HEK293 (cell line): Measurements from ENCODE around the gene C19orf33.

Source experiments
- KLF10 ChIP-seq: fragments of 450-650 bp; IDR thresholded peaks from 2 replicates; pipeline ENCODE4 v1.5.1; 2018; ENCODE audit warnings: missing biosample characterization, mild to moderate bottlenecking, missing genetic modification characterization
- SP2 ChIP-seq: fragments of 450-650 bp; formaldehyde crosslinking; IDR thresholded peaks from 2 replicates; pipeline ENCODE4 v1.5.1; 2016; ENCODE audit warnings: missing biosample characterization, missing genetic modification characterization
- TCF7L2 ChIP-seq: IDR thresholded peaks from 2 replicates; pipeline ENCODE4 v1.6.1; 2011; ENCODE audit warnings: low read depth, mild to moderate bottlenecking, inconsistent platforms, low read length, moderate library complexity, borderline replicate concordance
- YY1 ChIP-seq: fragments of 450-650 bp; formaldehyde crosslinking; IDR thresholded peaks from 2 replicates; pipeline ENCODE4 v1.5.1; 2018; ENCODE audit warnings: missing biosample characterization, missing genetic modification characterization
- ZFP69B ChIP-seq: fragments of 450-650 bp; formaldehyde crosslinking; IDR thresholded peaks from 2 replicates; pipeline ENCODE4 v1.5.1; 2016; ENCODE audit warnings: missing biosample characterization, missing genetic modification characterization
- ZNF121 ChIP-seq: fragments of 450-650 bp; formaldehyde crosslinking; IDR thresholded peaks from 2 replicates; pipeline ENCODE4 v1.5.1; 2016; ENCODE audit warnings: missing biosample characterization, missing genetic modification characterization
- ZNF274 ChIP-seq, 2 experiments: fragments of 200-500 bp in 1 of 2; fragments of 450-650 bp in 1 of 2; sonication (Bioruptor generic) in 1 of 2; formaldehyde crosslinking in 1 of 2; IDR thresholded peaks; 2 replicates each; pipeline versions ENCODE4 v1.5.1 to v1.6.1; 2014 to 2016; ENCODE audit warnings: borderline replicate concordance in 1 of 2, inconsistent platforms in 1 of 2, low read length in 1 of 2, missing biosample characterization in 1 of 2, missing genetic modification characterization in 1 of 2
- ZNF639 ChIP-seq: fragments of 450-650 bp; formaldehyde crosslinking; IDR thresholded peaks from 2 replicates; pipeline ENCODE4 v1.5.1; 2016; ENCODE audit warnings: missing biosample characterization, missing genetic modification characterization
- ZNF776 ChIP-seq: fragments of 450-650 bp; formaldehyde crosslinking; IDR thresholded peaks from 2 replicates; pipeline ENCODE4 v1.5.0; 2017; ENCODE audit warnings: missing biosample characterization, missing genetic modification characterization, borderline replicate concordance
- ZNF837 ChIP-seq: fragments of 450-650 bp; formaldehyde crosslinking; IDR thresholded peaks from 2 replicates; pipeline ENCODE4 v1.5.1; 2016; ENCODE audit warnings: missing biosample characterization, missing genetic modification characterization
- TF ChIP-seq, protein P1 (sequence below): fragments of 450-650 bp; formaldehyde crosslinking; IDR thresholded peaks from 2 replicates; pipeline ENCODE4 v1.5.1; 2016; ENCODE audit warnings: missing biosample characterization, missing genetic modification characterization
- TF ChIP-seq, protein P2 (sequence below): fragments of 450-650 bp; formaldehyde crosslinking; IDR thresholded peaks from 2 replicates; pipeline ENCODE4 v1.5.1; 2016; ENCODE audit warnings: missing biosample characterization, missing genetic modification characterization, low read depth
- TF ChIP-seq, protein P3 (sequence below): fragments of 450-650 bp; formaldehyde crosslinking; IDR thresholded peaks from 2 replicates; pipeline ENCODE4 v1.5.1; 2016; ENCODE audit warnings: missing biosample characterization, missing genetic modification characterization

DNA sequence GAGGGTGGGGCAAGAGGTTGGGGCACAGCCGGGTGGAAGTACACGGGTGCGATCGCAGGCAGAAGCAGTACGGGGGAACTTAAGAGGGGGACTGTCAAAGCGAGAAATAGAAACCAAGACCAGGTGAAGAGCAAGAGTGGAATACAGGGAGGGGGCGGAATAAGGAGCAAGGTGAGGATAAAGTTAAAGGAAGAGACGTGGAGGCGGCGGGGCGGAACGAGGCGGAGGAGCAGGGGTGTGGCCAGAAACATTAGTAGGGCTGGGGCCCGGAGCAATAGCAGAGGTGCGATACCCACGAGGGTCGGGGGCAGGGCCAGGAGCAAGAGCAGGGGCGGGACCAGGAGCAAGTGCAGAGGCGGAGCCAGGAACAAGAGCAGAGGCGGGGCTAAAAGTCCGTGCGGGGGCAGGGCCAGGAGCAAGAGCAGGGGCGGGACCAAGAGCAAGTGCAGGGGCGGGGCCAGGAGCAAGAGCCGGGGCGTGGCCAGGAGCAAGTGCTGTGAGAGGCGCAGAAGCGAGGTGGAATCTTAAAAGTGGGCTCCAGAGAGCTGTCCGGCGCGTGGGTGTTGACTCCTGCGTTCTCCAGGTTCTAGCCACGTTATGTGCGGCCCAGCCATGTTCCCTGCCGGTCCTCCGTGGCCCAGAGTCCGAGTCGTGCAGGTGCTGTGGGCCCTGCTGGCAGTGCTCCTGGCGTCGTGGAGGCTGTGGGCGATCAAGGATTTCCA lies 32.7 kb downstream of the C19orf33 start:
- TF ChIP-seq TCF7L2 (no peak), ZFP69B (tag by site-specific recombination) (peak; percentile 95), ZNF776 (tag by site-specific recombination) (no peak), ZNF837 (tag by site-specific recombination) (no peak), ZNF274 (IDR thresholded peaks at IDR 0.05; ENCODE audit: low read length) (no peak), ZNF274 (tag by site-specific recombination; IDR thresholded peaks at IDR 0.05; ENCODE audit: borderline replicate concordance) (no peak), ZNF639 (tag by site-specific recombination) (peak; percentile 75), YY1 (tag by site-specific recombination) (no peak), ZNF121 (peak; percentile 79; the same call in 1 of the 2 replicates), KLF10 (tag by site-specific recombination) (peak; percentile 95; the same call in 1 of the 2 replicates), SP2 (tag by site-specific recombination) (peak; percentile 98)
- TF ChIP-seq, protein P1, sequence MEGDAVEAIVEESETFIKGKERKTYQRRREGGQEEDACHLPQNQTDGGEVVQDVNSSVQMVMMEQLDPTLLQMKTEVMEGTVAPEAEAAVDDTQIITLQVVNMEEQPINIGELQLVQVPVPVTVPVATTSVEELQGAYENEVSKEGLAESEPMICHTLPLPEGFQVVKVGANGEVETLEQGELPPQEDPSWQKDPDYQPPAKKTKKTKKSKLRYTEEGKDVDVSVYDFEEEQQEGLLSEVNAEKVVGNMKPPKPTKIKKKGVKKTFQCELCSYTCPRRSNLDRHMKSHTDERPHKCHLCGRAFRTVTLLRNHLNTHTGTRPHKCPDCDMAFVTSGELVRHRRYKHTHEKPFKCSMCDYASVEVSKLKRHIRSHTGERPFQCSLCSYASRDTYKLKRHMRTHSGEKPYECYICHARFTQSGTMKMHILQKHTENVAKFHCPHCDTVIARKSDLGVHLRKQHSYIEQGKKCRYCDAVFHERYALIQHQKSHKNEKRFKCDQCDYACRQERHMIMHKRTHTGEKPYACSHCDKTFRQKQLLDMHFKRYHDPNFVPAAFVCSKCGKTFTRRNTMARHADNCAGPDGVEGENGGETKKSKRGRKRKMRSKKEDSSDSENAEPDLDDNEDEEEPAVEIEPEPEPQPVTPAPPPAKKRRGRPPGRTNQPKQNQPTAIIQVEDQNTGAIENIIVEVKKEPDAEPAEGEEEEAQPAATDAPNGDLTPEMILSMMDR, result peak; percentile 51
- TF ChIP-seq, protein P2, sequence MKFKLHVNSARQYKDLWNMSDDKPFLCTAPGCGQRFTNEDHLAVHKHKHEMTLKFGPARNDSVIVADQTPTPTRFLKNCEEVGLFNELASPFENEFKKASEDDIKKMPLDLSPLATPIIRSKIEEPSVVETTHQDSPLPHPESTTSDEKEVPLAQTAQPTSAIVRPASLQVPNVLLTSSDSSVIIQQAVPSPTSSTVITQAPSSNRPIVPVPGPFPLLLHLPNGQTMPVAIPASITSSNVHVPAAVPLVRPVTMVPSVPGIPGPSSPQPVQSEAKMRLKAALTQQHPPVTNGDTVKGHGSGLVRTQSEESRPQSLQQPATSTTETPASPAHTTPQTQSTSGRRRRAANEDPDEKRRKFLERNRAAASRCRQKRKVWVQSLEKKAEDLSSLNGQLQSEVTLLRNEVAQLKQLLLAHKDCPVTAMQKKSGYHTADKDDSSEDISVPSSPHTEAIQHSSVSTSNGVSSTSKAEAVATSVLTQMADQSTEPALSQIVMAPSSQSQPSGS (tag by site-specific recombination), result no peak
- TF ChIP-seq, protein P3, sequence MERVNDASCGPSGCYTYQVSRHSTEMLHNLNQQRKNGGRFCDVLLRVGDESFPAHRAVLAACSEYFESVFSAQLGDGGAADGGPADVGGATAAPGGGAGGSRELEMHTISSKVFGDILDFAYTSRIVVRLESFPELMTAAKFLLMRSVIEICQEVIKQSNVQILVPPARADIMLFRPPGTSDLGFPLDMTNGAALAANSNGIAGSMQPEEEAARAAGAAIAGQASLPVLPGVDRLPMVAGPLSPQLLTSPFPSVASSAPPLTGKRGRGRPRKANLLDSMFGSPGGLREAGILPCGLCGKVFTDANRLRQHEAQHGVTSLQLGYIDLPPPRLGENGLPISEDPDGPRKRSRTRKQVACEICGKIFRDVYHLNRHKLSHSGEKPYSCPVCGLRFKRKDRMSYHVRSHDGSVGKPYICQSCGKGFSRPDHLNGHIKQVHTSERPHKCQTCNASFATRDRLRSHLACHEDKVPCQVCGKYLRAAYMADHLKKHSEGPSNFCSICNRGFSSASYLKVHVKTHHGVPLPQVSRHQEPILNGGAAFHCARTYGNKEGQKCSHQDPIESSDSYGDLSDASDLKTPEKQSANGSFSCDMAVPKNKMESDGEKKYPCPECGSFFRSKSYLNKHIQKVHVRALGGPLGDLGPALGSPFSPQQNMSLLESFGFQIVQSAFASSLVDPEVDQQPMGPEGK (tag by site-specific recombination), result peak; percentile 100
